ENCODE measurements around the gene SND1.

DNA sequence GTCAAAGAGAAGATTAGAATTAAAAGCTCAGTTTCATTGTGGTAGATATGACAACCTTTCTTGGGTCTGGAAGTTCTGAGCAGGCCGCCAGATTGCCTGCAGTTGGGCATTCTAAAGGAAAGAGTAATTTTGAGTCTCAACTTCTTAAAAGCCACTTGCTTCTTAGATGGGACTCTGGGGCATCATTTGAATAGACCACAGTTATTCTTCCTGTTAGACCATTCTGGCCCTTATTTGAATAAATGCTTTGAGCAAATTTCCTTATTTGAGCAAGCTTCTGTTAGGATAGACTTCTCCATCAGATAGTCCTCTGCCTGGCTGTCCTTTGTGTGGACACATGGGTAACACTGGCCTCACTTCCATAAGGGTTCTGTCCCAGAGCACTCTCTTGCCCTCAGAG lies 40.2 kb downstream of the SND1 start:
- TF ChIP-seq RAD21 (IDR thresholded peaks at IDR 0.05; ENCODE audit: low read depth) (no peak), ZBTB7A (IDR thresholded peaks at IDR 0.05; ENCODE audit: low read depth) (no peak), TEAD4 (IDR thresholded peaks at IDR 0.05) (no peak), CREB1 (IDR thresholded peaks at IDR 0.05; ENCODE audit: low read depth) (no peak), REST (IDR thresholded peaks at IDR 0.05; ENCODE audit: low read depth) (no peak), MAX (IDR thresholded peaks at IDR 0.05) (no peak), EP300 (IDR thresholded peaks at IDR 0.05; ENCODE audit: borderline replicate concordance) (no peak), TAF1 (IDR thresholded peaks at IDR 0.05; ENCODE audit: low read depth) (no peak), NFIC (IDR thresholded peaks at IDR 0.05) (no peak), YY1 (IDR thresholded peaks at IDR 0.05; ENCODE audit: low read depth) (no peak)

All from Ishikawa (cell line).